Right lobe of liver (tissue), 6 donors: ENCODE results near the gene GJD3. TPM values are rescaled to one million over a fixed set of nuclear protein-coding genes. Genes with fewer than 3 reads are reported as not detected.

Source experiments
- ATAC-seq, 4 donors: fragments of 200-7000 bp; cut with Tn5 transposase; one replicate each; pipeline ENCODE4 v1.9.1; 2020; ENCODE audit warnings: mild to moderate bottlenecking in 4 of 4, moderate library complexity in 4 of 4
- DNase-seq, 3 donors: peaks; one replicate each; pipeline ENCODE4 v3.0.0-alpha.2; 2020
- H3K27ac ChIP-seq, 3 donors: fragments of 200-600 bp; one replicate each; pipeline ENCODE4 v1.8.0; 2022
- H3K27me3 ChIP-seq, 2 donors: fragments of 200-600 bp; one replicate each; pipeline ENCODE4 v1.8.0; 2022
- H3K36me3 ChIP-seq, 4 donors: fragments of 200-600 bp; sonication (generic) in 1 of 4; one replicate each; pipeline versions ENCODE4 v1.5.1 to v1.8.0; 2017 to 2022; ENCODE audit warnings: control low read depth in 1 of 4
- H3K4me1 ChIP-seq, 4 donors: fragments of 200-600 bp; sonication (generic) in 1 of 4; one replicate each; pipeline versions ENCODE4 v1.5.1 to v1.8.0; 2017 to 2022; ENCODE audit warnings: control low read depth in 1 of 4
- H3K4me3 ChIP-seq, 3 donors: fragments of 200-600 bp; one replicate each; pipeline ENCODE4 v1.8.0; 2022
- H3K9me3 ChIP-seq, 4 donors: fragments of 200-600 bp; sonication (generic) in 1 of 4; one replicate each; pipeline versions ENCODE4 v1.5.1 to v1.8.0; 2017 to 2022; ENCODE audit warnings: control low read depth in 1 of 4
- CTCF ChIP-seq, 4 donors: fragments of 200-600 bp in 3 of 4; fragments of 450-650 bp in 1 of 4; IDR thresholded peaks; one replicate each; pipeline versions ENCODE4 v1.5.1 to v1.8.0; 2016 to 2022; ENCODE audit warnings: antibody characterized with exemption in 4 of 4, mild to moderate bottlenecking in 2 of 4
- POLR2A ChIP-seq: fragments of 450-650 bp; IDR thresholded peaks from one replicate; pipeline ENCODE4 v1.6.1; 2017; ENCODE audit warnings: antibody characterized with exemption, mild to moderate bottlenecking
- WGBS: methylation state at CpG from one replicate; pipeline ENCODE4 v1.1.6; 2018; ENCODE audit warnings: low coverage, low lambda C conversion rate; ENCODE audit not compliant: insufficient coverage; ENCODE audit errors: missing lambda C conversion rate; 5-methylcytosine and 5-hydroxymethylcytosine counted together
- intact Hi-C, 2 donors: fragments of 100-400 bp; cut with DNase I; formaldehyde crosslinking; loops; one replicate each; pipeline versions ENCODE4 v1.11.2 to v1.14.1; 2022
- total RNA-seq, 6 experiments: library from RNA; depleted of rRNA in 2 of 6; stranded (reverse); fragments of >200 nt in 2 of 6; fragmentation: NEBNext Ultra II Directional in 3 of 6; extraction: Animal tissue kit (Norgen Biotek cat#: 25700) in 3 of 6; gene quantifications; one replicate each; pipeline versions ENCODE4 v1.1.0 to v1.2.4, GENCODE V29; 2016 to 2023
- donor health status: DM: no; HTN: yes; CAD: no.
- donor health status: DM: no; HTN: no; CAD: no.
- donor health status: DM: no; HTN: no; CAD: no.
- donor health status: DM: no; HTN: yes; CAD: no.
- donor health status: DM: no; HTN: yes; CAD: no.

The GJD3 gene
- total RNA-seq, 6 experiments from 2014 or later: 0.22 to 0.78 (median 0.37) TPM; not detected in 1

- DNase-seq (peak; percentile 42 to 73 (median 71)), ATAC-seq (peak; percentile 0 to 21 (median 12))
- H3K4me3 ChIP-seq: peak overlapping the region in 2 of 3 donors; percentile 42 to 44
- H3K27me3 ChIP-seq: no peaks in the 10 kb centered on the region
- H3K4me1 ChIP-seq: peaks cover 9 to 94% (median 50%) of the 10 kb centered on the region in 4 donors
- intact Hi-C loops: loop anchor here in 1 of 2 donors (5.0 kb wide), 1 partner anchor 44 kb away; the partner anchor contains the start of gene RARA
- H3K27ac ChIP-seq: peak overlapping the region; percentile 31 to 91 (median 73)
- no peaks in the 10 kb centered on the region for H3K9me3 ChIP-seq
- WGBS: 38% methylated on average over 13 of the region's 27 CpGs
- TF ChIP-seq CTCF (IDR thresholded peaks at IDR 0.05): no peak
- no peak for TF ChIP-seq POLR2A
- peaks cover 0 to 30% (median 14%) of the 10 kb centered on the region in 4 donors for H3K36me3 ChIP-seq
Observed at GRCh38 chr17:40351359-40352236, 12.9 kb downstream of the GJD3 start.

- Histone ChIP-seq H3K4me3 (no peak overlapping the region), H3K27ac (peak overlapping the region in 2 of 3 donors; percentile 31 to 91), H3K9me3 (no peaks in the 10 kb centered on the region), H3K36me3 (peaks cover 0 to 23% (median 10%) of the 10 kb centered on the region in 4 donors), H3K4me1 (peaks cover 9 to 99% (median 53%) of the 10 kb centered on the region in 4 donors), H3K27me3 (no peaks in the 10 kb centered on the region)
- intact Hi-C loops: loop anchor here in 1 of 2 donors (5.0 kb wide), 1 partner anchor 44 kb away; the partner anchor contains the start of gene RARA
- 39% methylated on average over 15 of the region's 17 CpGs for WGBS
- no peak for TF ChIP-seq POLR2A
- no peak for TF ChIP-seq CTCF (IDR thresholded peaks at IDR 0.05)
- no peak for ATAC-seq
- DNase-seq: no peak
Observed at GRCh38 chr17:40350689-40351358, 13.7 kb downstream of the GJD3 start.

GRCh38 chr17:40349895-40350688 is 14.4 kb downstream of the GJD3 start:
- DNase-seq (peak in 2 of 3 donors; percentile 37 to 64), ATAC-seq (no peak)
- Histone ChIP-seq H3K4me1 (peaks cover 9 to 99% (median 52%) of the 10 kb centered on the region in 4 donors), H3K27me3 (no peaks in the 10 kb centered on the region), H3K4me3 (no peak overlapping the region), H3K27ac (peak overlapping the region in 1 of 3 donors; percentile 40), H3K9me3 (no peaks in the 10 kb centered on the region), H3K36me3 (peaks cover 0 to 16% (median 6%) of the 10 kb centered on the region in 4 donors)
- WGBS: 39% methylated on average over 12 of the region's 19 CpGs
- intact Hi-C loops: loop anchor here in 1 of 2 donors (5.0 kb wide), 1 partner anchor 43 kb away; the partner anchor contains the start of gene RARA
- no peak for TF ChIP-seq POLR2A
- no peak for TF ChIP-seq CTCF (IDR thresholded peaks at IDR 0.05)

- H3K9me3 ChIP-seq: no peaks in the 10 kb centered on the region
- intact Hi-C loops: no loop called here
- TF ChIP-seq CTCF (IDR thresholded peaks at IDR 0.05) (no peak), POLR2A (no peak)
- DNase-seq: peak in 1 of 3 donors; percentile 70
- no peaks in the 10 kb centered on the region for H3K27me3 ChIP-seq
- H3K4me1 ChIP-seq: peaks cover 9 to 99% (median 49%) of the 10 kb centered on the region in 4 donors
- no peak for ATAC-seq
- peak overlapping the region in 1 of 3 donors; percentile 40 for H3K27ac ChIP-seq
- 0% methylated on average over 1 of the region's 10 CpGs for WGBS
- no peak overlapping the region for H3K4me3 ChIP-seq
- H3K36me3 ChIP-seq: peaks cover 0 to 15% (median 3%) of the 10 kb centered on the region in 4 donors
Observed at GRCh38 chr17:40349477-40349894, 15.1 kb downstream of the GJD3 start.
